HCT116 (cell line): Measurements from ENCODE around the gene FRMD3. TPM values are rescaled to one million over a fixed set of nuclear protein-coding genes. Genes with fewer than 3 reads are reported as not detected.

Experiments
- ATAC-seq: fragments of 200-7000 bp; cut with Tn5 transposase; 2 replicates; pipeline ENCODE4 v1.9.1; 2020; ENCODE audit warnings: mild to moderate bottlenecking, moderate library complexity
- BruUV-seq: library from RNA; stranded (reverse); fragments of 400-500 nt; replicated peaks from 2 replicates; lab custom pipeline; 2021; lab: Mats Ljungman, UMichigan
- CTCF ChIA-PET: fragments of 300-600 bp; sonication (Branson Sonifier 250); formaldehyde crosslinking; loops from one replicate; lab custom pipeline; 2021; ENCODE audit warnings: antibody characterized with exemption; lab: Charles Lee
- POLR2A ChIA-PET: fragments of 300-600, 350-600 bp; sonication (Branson Sonifier 250); formaldehyde crosslinking; loops from one replicate; lab custom pipeline; 2021; ENCODE audit warnings: antibody characterized with exemption; lab: Charles Lee
- RAD21 ChIA-PET, 2 experiments: fragments of 300-600 bp; sonication (Branson Sonifier 250); formaldehyde crosslinking; loops; one replicate each; lab custom pipeline; 2023; ENCODE audit warnings: low total read pairs in 2 of 2; ENCODE audit not compliant: uncharacterized antibody in 2 of 2, unreplicated experiment in 2 of 2, low non-redundant PET in 1 of 2; lab: Charles Lee
- DNase-seq: peaks from one replicate; pipeline ENCODE4 v3.0.0-alpha.2; 2010; ENCODE audit warnings: low read depth, low spot score
- H2AFZ ChIP-seq: fragments of 200-600 bp; shearing (Covaris generic), sonication (generic); 2 replicates; pipeline ENCODE4 v1.6.1; 2017; ENCODE audit warnings: low read depth, mixed run types, mixed read lengths, antibody characterized with exemption, low read length; ENCODE audit not compliant: poor library complexity, severe bottlenecking
- H3K27ac ChIP-seq: 2 replicates; pipeline ENCODE4 v1.5.1; 2012; ENCODE audit warnings: low read depth, low read length
- H3K27me3 ChIP-seq: fragments of 200-600 bp; sonication (generic); 2 replicates; pipeline ENCODE4 v1.6.1; 2016; ENCODE audit warnings: mixed run types, low read length, mixed read lengths; ENCODE audit not compliant: insufficient read depth
- H3K36me3 ChIP-seq, 2 experiments: fragments of 200-500 bp in 1 of 2; fragments of 200-600 bp in 1 of 2; sonication (Bioruptor generic) in 1 of 2; sonication (generic) in 1 of 2; 2 replicates each; pipeline versions ENCODE4 v1.5.1 to v1.6.1; 2014 to 2016; ENCODE audit warnings: low read length in 2 of 2, inconsistent platforms in 1 of 2, mixed read lengths in 1 of 2, mixed run types in 1 of 2; ENCODE audit not compliant: insufficient read depth in 2 of 2, control insufficient read depth in 1 of 2
- H3K4me1 ChIP-seq, 2 experiments: fragments of 200-600 bp in 1 of 2; sonication (generic) in 1 of 2; 2 replicates each; pipeline versions ENCODE4 v1.5.1 to v1.6.1; 2012 to 2017; ENCODE audit warnings: low read length in 2 of 2, inconsistent platforms in 1 of 2, mild to moderate bottlenecking in 1 of 2, mixed read lengths in 1 of 2, mixed run types in 1 of 2, moderate library complexity in 1 of 2; ENCODE audit not compliant: insufficient read depth in 2 of 2, control insufficient read depth in 1 of 2
- H3K4me2 ChIP-seq: fragments of 200-600 bp; sonication (generic); 2 replicates; pipeline ENCODE4 v1.6.1; 2017; ENCODE audit warnings: mixed run types, low read length, mixed read lengths
- H3K4me3 ChIP-seq, 2 experiments: fragments of 200-600 bp in 1 of 2; sonication (generic) in 1 of 2; replicated peaks in 1 of 2; 2 replicates each; pipeline ENCODE4 v1.5.1; 2011 to 2016; ENCODE audit warnings: low read length in 2 of 2, control low read depth in 1 of 2, low read depth in 1 of 2, mild to moderate bottlenecking in 1 of 2, mixed read lengths in 1 of 2, mixed run types in 1 of 2
- H3K79me2 ChIP-seq: fragments of 200-600 bp; sonication (generic); 2 replicates; pipeline ENCODE4 v1.6.1; 2017; ENCODE audit warnings: mild to moderate bottlenecking, mixed run types, low read length, moderate library complexity, mixed read lengths; ENCODE audit not compliant: insufficient read depth
- H3K9ac ChIP-seq: fragments of 200-600 bp; sonication (generic); 2 replicates; pipeline ENCODE4 v1.6.1; 2016; ENCODE audit warnings: low read length, mixed read lengths
- H3K9me2 ChIP-seq: fragments of 200-600 bp; sonication (generic), shearing (Covaris generic); 2 replicates; pipeline ENCODE4 v1.6.1; 2017; ENCODE audit warnings: mixed run types, mild to moderate bottlenecking, moderate library complexity; ENCODE audit not compliant: insufficient read depth
- H3K9me3 ChIP-seq, 2 experiments: fragments of 200-500 bp in 1 of 2; fragments of 200-600 bp in 1 of 2; sonication (Bioruptor generic) in 1 of 2; sonication (generic) in 1 of 2; 2 replicates each; pipeline ENCODE4 v1.6.1; 2014 to 2017; ENCODE audit warnings: low read length in 2 of 2, mixed read lengths in 2 of 2, inconsistent platforms in 1 of 2, low read depth in 1 of 2, mild to moderate bottlenecking in 1 of 2, mixed run types in 1 of 2, moderate library complexity in 1 of 2; ENCODE audit not compliant: control insufficient read depth in 1 of 2, insufficient read depth in 1 of 2
- H4K20me1 ChIP-seq: fragments of 200-600 bp; sonication (generic), shearing (Covaris generic); 2 replicates; pipeline ENCODE4 v1.6.1; 2017; ENCODE audit warnings: mixed run types, mild to moderate bottlenecking, moderate library complexity; ENCODE audit not compliant: insufficient read depth
- EGR1 ChIP-seq: IDR thresholded peaks from 2 replicates; pipeline ENCODE4 v1.6.1; 2012; ENCODE audit warnings: low read depth
- JUND ChIP-seq: IDR thresholded peaks from 2 replicates; pipeline ENCODE4 v1.6.1; 2012
- RAD21 ChIP-seq: IDR thresholded peaks from 2 replicates; pipeline ENCODE4 v1.6.1; 2012; ENCODE audit warnings: low read depth, mild to moderate bottlenecking
- SIN3A ChIP-seq: IDR thresholded peaks from 2 replicates; pipeline ENCODE4 v1.6.1; 2012; ENCODE audit warnings: low read depth
- SP1 ChIP-seq: IDR thresholded peaks from 2 replicates; pipeline ENCODE4 v1.6.1; 2012; ENCODE audit warnings: low read depth
- ZFX ChIP-seq: fragments of 450-650 bp; IDR thresholded peaks from 2 replicates; pipeline ENCODE4 v1.6.1; 2017
- ZNF274 ChIP-seq: fragments of 200-500 bp; sonication (Bioruptor generic); IDR thresholded peaks from 2 replicates; pipeline ENCODE4 v1.6.1; 2014; ENCODE audit warnings: mild to moderate bottlenecking, low read depth, low read length, inconsistent platforms
- intact Hi-C: fragments of 100-400 bp; cut with micrococcal nuclease; formaldehyde crosslinking; loops from 2 replicates; pipeline ENCODE4 v1.10.0; 2022
- total RNA-seq: library from RNA; stranded (reverse); gene quantifications from one replicate; pipeline ENCODE4 v1.2.1, GENCODE V29; 2021; ENCODE audit not compliant: unreplicated experiment
- TF ChIP-seq, protein P1 (sequence below), 3 experiments: fragments of 200-600 bp in 1 of 3; sonication (generic) in 1 of 3; IDR thresholded peaks in 2 of 3; conservative IDR thresholded peaks in 1 of 3; 2 replicates each; pipeline ENCODE4 v1.5.1; 2012 to 2017; ENCODE audit warnings: low read depth in 2 of 3, low read length in 2 of 3, antibody characterized with exemption in 1 of 3, borderline replicate concordance in 1 of 3, control low read depth in 1 of 3, mild to moderate bottlenecking in 1 of 3, mixed read lengths in 1 of 3, mixed run types in 1 of 3, moderate library complexity in 1 of 3; ENCODE audit not compliant: insufficient read depth in 1 of 3
- TF ChIP-seq, protein P2 (sequence below): IDR thresholded peaks from 2 replicates; pipeline ENCODE4 v1.6.1; 2012; ENCODE audit warnings: low read depth
- TF ChIP-seq, protein P3 (sequence below): IDR thresholded peaks from 2 replicates; pipeline ENCODE4 v1.6.1; 2011; ENCODE audit warnings: mild to moderate bottlenecking, low read length, moderate library complexity; ENCODE audit not compliant: insufficient replicate concordance; ENCODE audit errors: extremely low read depth

Gene FRMD3
- total RNA-seq, 1 experiment from 2014 or later, result 0.89 TPM

DNA sequence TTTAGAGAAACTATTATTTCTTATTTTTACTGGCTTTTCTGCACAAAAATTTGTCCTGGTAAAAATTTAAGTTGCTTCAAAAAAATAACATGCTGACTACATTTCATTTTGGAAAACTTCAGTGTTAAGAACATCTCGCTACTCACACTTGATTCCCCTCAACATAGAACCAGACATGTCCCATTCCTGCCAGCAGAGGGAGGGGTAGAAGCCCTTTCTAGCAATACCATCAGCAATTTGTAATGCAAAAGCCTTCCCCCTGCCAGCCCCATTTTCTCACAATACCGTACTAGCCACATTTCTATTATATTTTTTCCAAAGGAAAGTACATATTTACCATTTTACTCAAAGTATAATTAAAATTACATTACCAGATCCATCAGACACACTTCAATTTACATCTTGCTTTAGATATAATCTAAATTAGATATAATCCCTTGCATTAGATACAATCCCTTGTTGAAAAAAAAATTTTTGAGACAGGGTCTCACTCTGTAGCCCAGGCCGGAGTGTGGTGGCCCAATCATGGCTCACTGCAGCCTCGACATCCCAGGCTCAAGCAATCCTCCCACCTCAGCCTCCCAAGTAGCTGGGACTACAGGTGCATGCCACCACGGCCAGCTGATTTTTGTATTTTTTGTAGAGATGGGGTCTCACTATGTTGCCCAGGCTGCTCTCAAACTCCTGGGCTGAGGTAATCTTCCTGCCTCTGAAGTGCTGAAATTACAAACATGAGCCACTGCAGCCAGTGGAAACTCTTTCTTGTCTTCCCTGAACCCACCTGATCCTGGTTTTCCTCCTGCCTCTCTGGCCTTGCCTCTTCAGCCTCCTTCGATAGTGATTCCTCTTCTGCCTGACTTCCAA lies 45.2 kb upstream of the FRMD3 start:
- H3K4me3 ChIP-seq, result no peak overlapping the region
- H3K27ac ChIP-seq, result no peak overlapping the region
- BruUV-seq, result no TSS peak
- H3K9ac ChIP-seq, result no peak overlapping the region
- POLR2A ChIA-PET, result no interaction called here
- H3K4me1 ChIP-seq, result no peaks in the 10 kb centered on the region
- H3K9me2 ChIP-seq, result no peaks in the 10 kb centered on the region
- no peaks in the 10 kb centered on the region for H3K79me2 ChIP-seq
- peak; percentile 48 for DNase-seq
- peak; percentile 27 for TF ChIP-seq RAD21
- TF ChIP-seq EGR1, result no peak
- no peak for TF ChIP-seq JUND
- no peak for TF ChIP-seq SIN3A
- TF ChIP-seq, protein P1, sequence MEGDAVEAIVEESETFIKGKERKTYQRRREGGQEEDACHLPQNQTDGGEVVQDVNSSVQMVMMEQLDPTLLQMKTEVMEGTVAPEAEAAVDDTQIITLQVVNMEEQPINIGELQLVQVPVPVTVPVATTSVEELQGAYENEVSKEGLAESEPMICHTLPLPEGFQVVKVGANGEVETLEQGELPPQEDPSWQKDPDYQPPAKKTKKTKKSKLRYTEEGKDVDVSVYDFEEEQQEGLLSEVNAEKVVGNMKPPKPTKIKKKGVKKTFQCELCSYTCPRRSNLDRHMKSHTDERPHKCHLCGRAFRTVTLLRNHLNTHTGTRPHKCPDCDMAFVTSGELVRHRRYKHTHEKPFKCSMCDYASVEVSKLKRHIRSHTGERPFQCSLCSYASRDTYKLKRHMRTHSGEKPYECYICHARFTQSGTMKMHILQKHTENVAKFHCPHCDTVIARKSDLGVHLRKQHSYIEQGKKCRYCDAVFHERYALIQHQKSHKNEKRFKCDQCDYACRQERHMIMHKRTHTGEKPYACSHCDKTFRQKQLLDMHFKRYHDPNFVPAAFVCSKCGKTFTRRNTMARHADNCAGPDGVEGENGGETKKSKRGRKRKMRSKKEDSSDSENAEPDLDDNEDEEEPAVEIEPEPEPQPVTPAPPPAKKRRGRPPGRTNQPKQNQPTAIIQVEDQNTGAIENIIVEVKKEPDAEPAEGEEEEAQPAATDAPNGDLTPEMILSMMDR (IDR thresholded peaks at IDR 0.05 in 2 of 3, conservative IDR thresholded peaks at IDR 0.05 in 1 of 3; ENCODE audit: borderline replicate concordance in 1 of 3, insufficient read depth in 1 of 3, low read depth in 2 of 3, low read length in 2 of 3), result peak; percentile 42 to 86 (median 83); a peak in 5 of 6 replicates
- TF ChIP-seq, all 23 proteins: peak for 2
- H3K4me2 ChIP-seq, result no peak overlapping the region
- H3K36me3 ChIP-seq, result no peaks in the 10 kb centered on the region
- intact Hi-C loops, result no loop called here
- no peaks in the 10 kb centered on the region for H3K27me3 ChIP-seq
- peak; percentile 90 for ATAC-seq
- no peaks in the 10 kb centered on the region for H4K20me1 ChIP-seq
- no peak overlapping the region for H2AFZ ChIP-seq
- ChIA-PET CTCF (interaction anchor here (0.7 to 1.0 kb wide), 2 partner anchors 14 to 249 kb away, joined by 3 to 6 read pairs; no protein-coding TSS in a partner anchor), RAD21 (no interaction called here)
- peaks cover 0 to 4% of the 10 kb centered on the region in 2 experiments; a peak in 2 of 4 replicates for H3K9me3 ChIP-seq

DNA sequence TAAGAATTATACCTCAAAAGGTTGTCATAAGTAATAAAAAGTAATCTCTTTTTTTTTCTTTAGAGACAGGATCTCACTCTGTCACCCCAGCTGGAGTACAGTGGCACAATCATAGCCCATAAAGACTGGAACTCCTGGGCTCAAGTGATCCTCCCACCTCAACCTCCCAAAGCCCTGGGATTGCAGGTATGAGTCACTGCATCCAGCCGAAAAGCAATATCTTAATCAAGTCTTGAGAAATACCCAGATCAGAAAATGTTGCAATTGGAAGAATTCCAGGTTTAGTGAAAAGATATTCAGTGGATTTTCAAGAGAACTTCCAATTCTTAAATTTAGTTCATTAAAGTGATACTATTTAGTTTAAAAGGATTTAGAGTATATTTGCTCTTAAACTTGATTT lies 43.8 kb upstream of the FRMD3 start:
- H3K27ac ChIP-seq, result no peak overlapping the region
- no peak for ATAC-seq

More for the DNA sequence above, 43.8 kb upstream of the FRMD3 start:
- Histone ChIP-seq H3K36me3 (no peaks in the 10 kb centered on the region), H3K9me2 (no peaks in the 10 kb centered on the region), H4K20me1 (no peaks in the 10 kb centered on the region), H3K79me2 (no peaks in the 10 kb centered on the region), H3K9me3 (peaks cover 0 to 4% of the 10 kb centered on the region in 2 experiments; a peak in 2 of 4 replicates), H3K9ac (no peak overlapping the region), H3K4me1 (no peaks in the 10 kb centered on the region), H3K4me3 (no peak overlapping the region), H2AFZ (no peak overlapping the region), H3K4me2 (no peak overlapping the region), H3K27me3 (no peaks in the 10 kb centered on the region)
- no peak for DNase-seq
- intact Hi-C loops, result no loop called here
- CTCF ChIA-PET, result no interaction called here
- no peak for TF ChIP-seq SP1
- no peak for TF ChIP-seq RAD21
- no peak for TF ChIP-seq ZNF274
- TF ChIP-seq, protein P2, sequence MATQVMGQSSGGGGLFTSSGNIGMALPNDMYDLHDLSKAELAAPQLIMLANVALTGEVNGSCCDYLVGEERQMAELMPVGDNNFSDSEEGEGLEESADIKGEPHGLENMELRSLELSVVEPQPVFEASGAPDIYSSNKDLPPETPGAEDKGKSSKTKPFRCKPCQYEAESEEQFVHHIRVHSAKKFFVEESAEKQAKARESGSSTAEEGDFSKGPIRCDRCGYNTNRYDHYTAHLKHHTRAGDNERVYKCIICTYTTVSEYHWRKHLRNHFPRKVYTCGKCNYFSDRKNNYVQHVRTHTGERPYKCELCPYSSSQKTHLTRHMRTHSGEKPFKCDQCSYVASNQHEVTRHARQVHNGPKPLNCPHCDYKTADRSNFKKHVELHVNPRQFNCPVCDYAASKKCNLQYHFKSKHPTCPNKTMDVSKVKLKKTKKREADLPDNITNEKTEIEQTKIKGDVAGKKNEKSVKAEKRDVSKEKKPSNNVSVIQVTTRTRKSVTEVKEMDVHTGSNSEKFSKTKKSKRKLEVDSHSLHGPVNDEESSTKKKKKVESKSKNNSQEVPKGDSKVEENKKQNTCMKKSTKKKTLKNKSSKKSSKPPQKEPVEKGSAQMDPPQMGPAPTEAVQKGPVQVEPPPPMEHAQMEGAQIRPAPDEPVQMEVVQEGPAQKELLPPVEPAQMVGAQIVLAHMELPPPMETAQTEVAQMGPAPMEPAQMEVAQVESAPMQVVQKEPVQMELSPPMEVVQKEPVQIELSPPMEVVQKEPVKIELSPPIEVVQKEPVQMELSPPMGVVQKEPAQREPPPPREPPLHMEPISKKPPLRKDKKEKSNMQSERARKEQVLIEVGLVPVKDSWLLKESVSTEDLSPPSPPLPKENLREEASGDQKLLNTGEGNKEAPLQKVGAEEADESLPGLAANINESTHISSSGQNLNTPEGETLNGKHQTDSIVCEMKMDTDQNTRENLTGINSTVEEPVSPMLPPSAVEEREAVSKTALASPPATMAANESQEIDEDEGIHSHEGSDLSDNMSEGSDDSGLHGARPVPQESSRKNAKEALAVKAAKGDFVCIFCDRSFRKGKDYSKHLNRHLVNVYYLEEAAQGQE, result no peak
- TF ChIP-seq, protein P3, sequence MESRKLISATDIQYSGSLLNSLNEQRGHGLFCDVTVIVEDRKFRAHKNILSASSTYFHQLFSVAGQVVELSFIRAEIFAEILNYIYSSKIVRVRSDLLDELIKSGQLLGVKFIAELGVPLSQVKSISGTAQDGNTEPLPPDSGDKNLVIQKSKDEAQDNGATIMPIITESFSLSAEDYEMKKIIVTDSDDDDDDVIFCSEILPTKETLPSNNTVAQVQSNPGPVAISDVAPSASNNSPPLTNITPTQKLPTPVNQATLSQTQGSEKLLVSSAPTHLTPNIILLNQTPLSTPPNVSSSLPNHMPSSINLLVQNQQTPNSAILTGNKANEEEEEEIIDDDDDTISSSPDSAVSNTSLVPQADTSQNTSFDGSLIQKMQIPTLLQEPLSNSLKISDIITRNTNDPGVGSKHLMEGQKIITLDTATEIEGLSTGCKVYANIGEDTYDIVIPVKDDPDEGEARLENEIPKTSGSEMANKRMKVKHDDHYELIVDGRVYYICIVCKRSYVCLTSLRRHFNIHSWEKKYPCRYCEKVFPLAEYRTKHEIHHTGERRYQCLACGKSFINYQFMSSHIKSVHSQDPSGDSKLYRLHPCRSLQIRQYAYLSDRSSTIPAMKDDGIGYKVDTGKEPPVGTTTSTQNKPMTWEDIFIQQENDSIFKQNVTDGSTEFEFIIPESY, result no peak
- TF ChIP-seq ZFX, result no peak
- POLR2A ChIA-PET, result no interaction called here
- RAD21 ChIA-PET, result no interaction called here
- BruUV-seq, result no TSS peak
